ENCODE measurements around the gene HSPA4. TPM values are rescaled to one million over a fixed set of nuclear protein-coding genes. Genes with fewer than 3 reads are reported as not detected.

HSPA4 gene
- total RNA-seq, 1 donor from 2014 or later, result 66.0 TPM

DNA sequence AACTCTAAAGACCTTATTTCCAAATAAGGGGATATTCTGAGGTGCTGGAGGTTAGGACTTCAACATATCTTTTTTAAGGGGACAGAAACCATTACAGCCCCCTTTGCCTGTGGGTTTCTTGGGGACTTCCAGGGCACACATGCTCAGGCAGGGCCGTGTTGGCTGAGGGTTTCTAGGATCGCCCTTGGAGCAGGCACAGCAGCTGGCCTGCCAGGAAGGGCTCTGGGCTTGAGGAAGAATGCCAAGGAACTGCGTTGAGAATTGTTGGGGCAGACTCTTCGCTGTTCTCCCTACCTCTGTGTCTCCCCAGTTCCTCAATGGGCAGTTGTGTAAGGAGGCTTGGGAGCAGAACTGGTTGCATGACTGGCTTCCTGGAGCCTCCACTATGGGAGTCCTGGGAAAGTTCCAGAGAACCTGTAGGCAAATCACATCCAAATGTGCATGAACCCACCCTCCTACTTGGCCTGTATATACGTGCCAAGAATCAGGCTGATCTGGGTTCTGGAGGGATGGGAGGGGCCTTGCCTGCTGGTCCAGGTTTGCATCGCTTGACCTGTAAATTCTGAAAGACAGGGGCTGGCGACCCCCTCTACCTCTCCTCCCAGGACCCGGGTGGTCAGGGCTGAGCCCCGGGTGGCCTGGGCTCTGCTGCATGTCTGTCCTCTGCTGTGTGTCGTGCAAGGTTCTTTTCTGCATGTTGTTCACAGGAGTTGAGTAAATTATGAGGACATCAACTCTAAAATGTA lies 65.5 kb downstream of the HSPA4 start:
- DNase-seq (no peak), ATAC-seq (no peak)
- H3K36me3 ChIP-seq, result no peaks in the 10 kb centered on the region
- no peaks in the 10 kb centered on the region for H3K9me3 ChIP-seq
- H3K4me1 ChIP-seq, result no peaks in the 10 kb centered on the region
- intact Hi-C loops (cut with DNase I), result no loop called here
- no peak overlapping the region for H3K27ac ChIP-seq
- TF ChIP-seq, protein P1, sequence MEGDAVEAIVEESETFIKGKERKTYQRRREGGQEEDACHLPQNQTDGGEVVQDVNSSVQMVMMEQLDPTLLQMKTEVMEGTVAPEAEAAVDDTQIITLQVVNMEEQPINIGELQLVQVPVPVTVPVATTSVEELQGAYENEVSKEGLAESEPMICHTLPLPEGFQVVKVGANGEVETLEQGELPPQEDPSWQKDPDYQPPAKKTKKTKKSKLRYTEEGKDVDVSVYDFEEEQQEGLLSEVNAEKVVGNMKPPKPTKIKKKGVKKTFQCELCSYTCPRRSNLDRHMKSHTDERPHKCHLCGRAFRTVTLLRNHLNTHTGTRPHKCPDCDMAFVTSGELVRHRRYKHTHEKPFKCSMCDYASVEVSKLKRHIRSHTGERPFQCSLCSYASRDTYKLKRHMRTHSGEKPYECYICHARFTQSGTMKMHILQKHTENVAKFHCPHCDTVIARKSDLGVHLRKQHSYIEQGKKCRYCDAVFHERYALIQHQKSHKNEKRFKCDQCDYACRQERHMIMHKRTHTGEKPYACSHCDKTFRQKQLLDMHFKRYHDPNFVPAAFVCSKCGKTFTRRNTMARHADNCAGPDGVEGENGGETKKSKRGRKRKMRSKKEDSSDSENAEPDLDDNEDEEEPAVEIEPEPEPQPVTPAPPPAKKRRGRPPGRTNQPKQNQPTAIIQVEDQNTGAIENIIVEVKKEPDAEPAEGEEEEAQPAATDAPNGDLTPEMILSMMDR (IDR thresholded peaks at IDR 0.05), result no peak
- H3K27me3 ChIP-seq (ENCODE audit: low read depth), result no peaks in the 10 kb centered on the region
- no peak overlapping the region for H3K4me3 ChIP-seq

DNA sequence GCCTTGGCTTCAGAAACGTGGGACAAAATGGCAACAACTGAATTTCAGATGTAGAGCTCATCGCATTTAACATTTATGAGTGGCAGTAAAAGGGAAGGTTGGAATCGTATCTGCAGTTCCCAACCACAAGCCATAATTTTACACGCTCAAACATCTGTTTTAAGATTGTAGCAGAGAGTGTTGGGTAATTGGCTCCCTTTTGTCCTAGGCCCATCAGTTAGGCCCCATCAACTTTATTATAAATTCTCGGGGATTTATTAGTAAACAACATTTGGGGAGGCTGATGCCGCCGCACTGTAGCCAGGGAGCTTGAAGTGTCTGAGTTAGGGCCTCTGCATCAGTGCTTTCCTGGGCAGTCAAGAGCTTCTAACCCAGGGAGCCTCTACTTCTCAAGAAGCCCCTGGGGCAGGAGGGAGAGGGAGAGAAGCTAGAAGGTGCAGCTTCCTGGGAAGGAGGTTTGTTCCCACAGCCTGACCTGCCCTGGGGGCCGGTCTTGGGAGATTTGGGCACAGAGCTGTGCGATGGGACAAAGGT lies 66.2 kb downstream of the HSPA4 start:
- Histone ChIP-seq H3K27me3 (ENCODE audit: low read depth) (no peaks in the 10 kb centered on the region), H3K4me1 (no peaks in the 10 kb centered on the region), H3K9me3 (no peaks in the 10 kb centered on the region), H3K4me3 (no peak overlapping the region), H3K27ac (no peak overlapping the region), H3K36me3 (no peaks in the 10 kb centered on the region)
- TF ChIP-seq, protein P1 (IDR thresholded peaks at IDR 0.05), result no peak
- ATAC-seq (no peak), DNase-seq (no peak)
- intact Hi-C loops (cut with DNase I), result no loop called here

DNA sequence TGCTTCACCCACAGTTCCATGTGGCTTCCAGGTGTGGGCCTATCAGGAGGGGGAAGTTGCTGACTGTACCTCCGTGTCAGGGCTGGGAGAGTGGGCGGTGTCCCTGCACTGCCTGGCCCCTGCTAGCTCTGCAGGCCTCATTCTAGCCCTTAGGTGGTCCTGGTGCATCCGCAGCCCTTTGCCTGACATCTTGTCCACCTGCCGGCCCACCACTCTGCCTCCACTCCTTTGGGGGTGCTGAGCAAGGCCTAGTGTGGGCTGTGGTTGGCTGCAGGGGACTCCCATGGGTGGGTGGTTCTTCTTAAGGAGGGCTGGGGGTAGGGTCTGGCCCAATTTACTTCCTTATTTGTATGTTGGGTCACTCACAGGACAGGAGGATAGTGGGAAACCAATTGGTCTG lies 66.9 kb downstream of the HSPA4 start:
- DNase-seq, result no peak
- Histone ChIP-seq H3K9me3 (no peaks in the 10 kb centered on the region), H3K36me3 (no peaks in the 10 kb centered on the region), H3K27me3 (ENCODE audit: low read depth) (no peaks in the 10 kb centered on the region), H3K4me1 (no peaks in the 10 kb centered on the region), H3K27ac (no peak overlapping the region), H3K4me3 (no peak overlapping the region)
- ATAC-seq, result no peak
- intact Hi-C loops (cut with DNase I), result no loop called here
- TF ChIP-seq, protein P1 (IDR thresholded peaks at IDR 0.05), result no peak

DNA sequence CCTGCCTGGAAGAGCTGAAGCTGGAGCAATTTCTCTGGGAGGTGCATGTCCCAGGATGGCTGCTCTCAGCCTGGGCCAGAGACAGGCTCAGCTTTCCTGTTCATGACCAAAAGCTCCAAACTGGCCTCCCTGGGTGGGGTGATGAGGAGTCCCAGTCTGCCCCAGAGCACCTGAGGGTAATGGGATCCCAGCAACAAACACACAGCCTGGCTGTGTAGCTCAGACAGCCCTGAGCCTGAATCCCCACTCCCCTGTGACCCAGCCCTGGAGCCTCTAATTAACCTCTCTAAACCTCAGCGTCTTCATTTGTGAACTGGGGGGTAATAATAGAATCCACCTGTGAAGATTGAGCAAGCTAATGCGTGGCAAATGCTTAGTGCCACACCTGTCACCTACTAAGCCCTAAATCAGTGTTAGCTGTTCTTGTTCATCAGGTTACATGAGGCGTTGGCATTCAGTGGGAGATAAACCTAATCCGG lies 67.5 kb downstream of the HSPA4 start:
- intact Hi-C loops (cut with DNase I), result no loop called here
- ATAC-seq, result no peak
- TF ChIP-seq, protein P1 (IDR thresholded peaks at IDR 0.05), result no peak

DNA sequence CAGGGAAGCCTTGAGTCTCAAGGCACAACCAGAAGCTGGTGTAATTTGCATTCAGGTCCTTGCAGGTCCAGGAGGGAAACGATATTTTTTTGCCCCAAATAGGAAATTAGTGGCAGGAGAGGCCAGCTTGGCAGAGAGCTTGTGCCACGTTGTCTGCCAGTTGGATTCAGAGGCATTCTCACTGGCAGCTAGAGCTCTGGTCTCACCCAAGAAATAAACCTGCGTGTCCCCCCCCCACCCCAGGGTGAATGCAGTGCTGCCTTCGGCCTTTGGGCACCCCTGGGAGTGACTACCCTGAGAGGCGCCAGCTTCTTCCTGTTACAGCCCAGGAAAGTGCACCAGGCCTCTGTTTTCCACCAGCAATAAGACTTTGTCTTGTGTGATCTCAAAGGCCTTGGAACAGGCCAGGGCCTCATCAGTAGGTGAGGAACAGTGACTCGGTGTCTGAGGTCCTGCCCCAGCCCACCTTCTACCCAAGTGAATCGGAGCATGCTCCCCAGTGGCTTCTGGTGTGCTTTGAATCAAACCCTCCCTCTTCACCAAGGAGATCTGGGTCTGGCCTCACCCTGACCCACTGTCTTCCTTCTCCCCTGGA lies 68.4 kb downstream of the HSPA4 start:
- no peak overlapping the region for H3K4me3 ChIP-seq
- no peaks in the 10 kb centered on the region for H3K27me3 ChIP-seq (ENCODE audit: low read depth)
- H3K36me3 ChIP-seq, result no peaks in the 10 kb centered on the region
- no peak for DNase-seq
- intact Hi-C loops (cut with DNase I), result no loop called here
- ATAC-seq, result no peak
- H3K27ac ChIP-seq, result no peak overlapping the region
- H3K4me1 ChIP-seq, result no peaks in the 10 kb centered on the region
- no peaks in the 10 kb centered on the region for H3K9me3 ChIP-seq
- TF ChIP-seq, protein P1 (IDR thresholded peaks at IDR 0.05), result no peak

More for the DNA sequence above, 67.5 kb downstream of the HSPA4 start:
- no peaks in the 10 kb centered on the region for H3K27me3 ChIP-seq (ENCODE audit: low read depth)
- no peak overlapping the region for H3K4me3 ChIP-seq
- H3K9me3 ChIP-seq, result no peaks in the 10 kb centered on the region
- no peak overlapping the region for H3K27ac ChIP-seq
- no peaks in the 10 kb centered on the region for H3K4me1 ChIP-seq
- no peak for DNase-seq
- no peaks in the 10 kb centered on the region for H3K36me3 ChIP-seq
